ENCODE data around the gene KCNIP1. TPM values are rescaled to one million over a fixed set of nuclear protein-coding genes. Genes with fewer than 3 reads are reported as not detected.

KCNIP1 gene
- polyA plus RNA-seq, 1 donor from 2014 or later = 13.8 TPM

GRCh38 chr5:170563824-170564567 lies 60.2 kb downstream of the KCNIP1 start:
- H3K9me3 ChIP-seq (ENCODE audit: low read length) = no peaks in the 10 kb centered on the region
- no peaks in the 10 kb centered on the region for H3K79me2 ChIP-seq (replicated peaks; ENCODE audit: insufficient read depth, low read length)
- H3K4me3 ChIP-seq (ENCODE audit: low read length) = no peak overlapping the region
- H3F3A ChIP-seq (ENCODE audit: insufficient read depth, low read length, poor library complexity, severe bottlenecking) = no peaks in the 10 kb centered on the region
- H3K9me2 ChIP-seq (ENCODE audit: insufficient read depth, low read length) = no peaks in the 10 kb centered on the region
- H2AFZ ChIP-seq (ENCODE audit: low read depth, low read length) = no peak overlapping the region
- H3K4me2 ChIP-seq (ENCODE audit: low read length) = no peak overlapping the region
- H4K20me1 ChIP-seq (ENCODE audit: insufficient read depth) = no peaks in the 10 kb centered on the region
- TF ChIP-seq, protein P1, sequence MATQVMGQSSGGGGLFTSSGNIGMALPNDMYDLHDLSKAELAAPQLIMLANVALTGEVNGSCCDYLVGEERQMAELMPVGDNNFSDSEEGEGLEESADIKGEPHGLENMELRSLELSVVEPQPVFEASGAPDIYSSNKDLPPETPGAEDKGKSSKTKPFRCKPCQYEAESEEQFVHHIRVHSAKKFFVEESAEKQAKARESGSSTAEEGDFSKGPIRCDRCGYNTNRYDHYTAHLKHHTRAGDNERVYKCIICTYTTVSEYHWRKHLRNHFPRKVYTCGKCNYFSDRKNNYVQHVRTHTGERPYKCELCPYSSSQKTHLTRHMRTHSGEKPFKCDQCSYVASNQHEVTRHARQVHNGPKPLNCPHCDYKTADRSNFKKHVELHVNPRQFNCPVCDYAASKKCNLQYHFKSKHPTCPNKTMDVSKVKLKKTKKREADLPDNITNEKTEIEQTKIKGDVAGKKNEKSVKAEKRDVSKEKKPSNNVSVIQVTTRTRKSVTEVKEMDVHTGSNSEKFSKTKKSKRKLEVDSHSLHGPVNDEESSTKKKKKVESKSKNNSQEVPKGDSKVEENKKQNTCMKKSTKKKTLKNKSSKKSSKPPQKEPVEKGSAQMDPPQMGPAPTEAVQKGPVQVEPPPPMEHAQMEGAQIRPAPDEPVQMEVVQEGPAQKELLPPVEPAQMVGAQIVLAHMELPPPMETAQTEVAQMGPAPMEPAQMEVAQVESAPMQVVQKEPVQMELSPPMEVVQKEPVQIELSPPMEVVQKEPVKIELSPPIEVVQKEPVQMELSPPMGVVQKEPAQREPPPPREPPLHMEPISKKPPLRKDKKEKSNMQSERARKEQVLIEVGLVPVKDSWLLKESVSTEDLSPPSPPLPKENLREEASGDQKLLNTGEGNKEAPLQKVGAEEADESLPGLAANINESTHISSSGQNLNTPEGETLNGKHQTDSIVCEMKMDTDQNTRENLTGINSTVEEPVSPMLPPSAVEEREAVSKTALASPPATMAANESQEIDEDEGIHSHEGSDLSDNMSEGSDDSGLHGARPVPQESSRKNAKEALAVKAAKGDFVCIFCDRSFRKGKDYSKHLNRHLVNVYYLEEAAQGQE (IDR thresholded peaks at IDR 0.05; ENCODE audit: borderline replicate concordance) = no peak
- TF ChIP-seq, protein P2, sequence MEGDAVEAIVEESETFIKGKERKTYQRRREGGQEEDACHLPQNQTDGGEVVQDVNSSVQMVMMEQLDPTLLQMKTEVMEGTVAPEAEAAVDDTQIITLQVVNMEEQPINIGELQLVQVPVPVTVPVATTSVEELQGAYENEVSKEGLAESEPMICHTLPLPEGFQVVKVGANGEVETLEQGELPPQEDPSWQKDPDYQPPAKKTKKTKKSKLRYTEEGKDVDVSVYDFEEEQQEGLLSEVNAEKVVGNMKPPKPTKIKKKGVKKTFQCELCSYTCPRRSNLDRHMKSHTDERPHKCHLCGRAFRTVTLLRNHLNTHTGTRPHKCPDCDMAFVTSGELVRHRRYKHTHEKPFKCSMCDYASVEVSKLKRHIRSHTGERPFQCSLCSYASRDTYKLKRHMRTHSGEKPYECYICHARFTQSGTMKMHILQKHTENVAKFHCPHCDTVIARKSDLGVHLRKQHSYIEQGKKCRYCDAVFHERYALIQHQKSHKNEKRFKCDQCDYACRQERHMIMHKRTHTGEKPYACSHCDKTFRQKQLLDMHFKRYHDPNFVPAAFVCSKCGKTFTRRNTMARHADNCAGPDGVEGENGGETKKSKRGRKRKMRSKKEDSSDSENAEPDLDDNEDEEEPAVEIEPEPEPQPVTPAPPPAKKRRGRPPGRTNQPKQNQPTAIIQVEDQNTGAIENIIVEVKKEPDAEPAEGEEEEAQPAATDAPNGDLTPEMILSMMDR (IDR thresholded peaks at IDR 0.05; ENCODE audit: poor library complexity, severe bottlenecking) = no peak
- TF ChIP-seq TAF1 (IDR thresholded peaks at IDR 0.05; ENCODE audit: low read depth) (no peak), MXI1 (conservative IDR thresholded peaks at IDR 0.05; ENCODE audit: poor library complexity, severe bottlenecking) (no peak)
- no peak overlapping the region for H3K9ac ChIP-seq (ENCODE audit: low read length)
- H3K27ac ChIP-seq (ENCODE audit: low read length) = peak overlapping the region; percentile 46
- no peaks in the 10 kb centered on the region for H3K27me3 ChIP-seq (ENCODE audit: insufficient read depth, low read depth, low read length)
- no peaks in the 10 kb centered on the region for H3K36me3 ChIP-seq (ENCODE audit: insufficient read depth, low read length)

- no peaks in the 10 kb centered on the region for H3K36me3 ChIP-seq (ENCODE audit: insufficient read depth, low read length)
- no peak overlapping the region for H3K4me3 ChIP-seq (ENCODE audit: low read length)
- H3K9me2 ChIP-seq (ENCODE audit: insufficient read depth, low read length) = no peaks in the 10 kb centered on the region
- no peaks in the 10 kb centered on the region for H3F3A ChIP-seq (ENCODE audit: insufficient read depth, low read length, poor library complexity, severe bottlenecking)
- no peaks in the 10 kb centered on the region for H4K20me1 ChIP-seq (ENCODE audit: insufficient read depth)
- no peaks in the 10 kb centered on the region for H3K9me3 ChIP-seq (ENCODE audit: low read length)
- no peak overlapping the region for H3K4me2 ChIP-seq (ENCODE audit: low read length)
- H3K9ac ChIP-seq (ENCODE audit: low read length) = peak overlapping the region; percentile 24
- TF ChIP-seq SMC3 (conservative IDR thresholded peaks at IDR 0.05; ENCODE audit: poor library complexity) = peak; percentile 13
- no peak for TF ChIP-seq RAD21 (conservative IDR thresholded peaks at IDR 0.05)
- TF ChIP-seq EZH2 (IDR thresholded peaks at IDR 0.05; ENCODE audit: borderline replicate concordance, insufficient read depth, low read length, poor library complexity, severe bottlenecking) = no peak
- TF ChIP-seq EP300 (conservative IDR thresholded peaks at IDR 0.05; ENCODE audit: poor library complexity, severe bottlenecking) = peak; percentile 29
- H3K79me2 ChIP-seq (replicated peaks; ENCODE audit: insufficient read depth, low read length) = no peaks in the 10 kb centered on the region
- no peak overlapping the region for H2AFZ ChIP-seq (ENCODE audit: low read depth, low read length)
- peak overlapping the region; percentile 46 for H3K27ac ChIP-seq (ENCODE audit: low read length)
- H3K27me3 ChIP-seq (ENCODE audit: insufficient read depth, low read depth, low read length) = no peaks in the 10 kb centered on the region
These were observed 61.3 kb downstream of the KCNIP1 start for GRCh38 chr5:170565072-170565471.
